GM12865 (cell line): ENCODE measurements around the gene S100A1.
"Not testable (repeated sequence)": the region's sequence is repeated elsewhere in the genome, so short reads cannot be mapped to it uniquely, and the experiment has no call there.

Experiments used
- DNase-seq: peaks from one replicate; pipeline ENCODE4 v3.0.0; 2010; ENCODE audit warnings: low read depth
- H3K4me3 ChIP-seq: 2 replicates; pipeline ENCODE4 v1.5.1; 2011; ENCODE audit warnings: mild to moderate bottlenecking, low read depth, low read length, control low read depth
- TF ChIP-seq, protein P1 (sequence below): IDR thresholded peaks from 2 replicates; pipeline ENCODE4 v1.5.1; 2011; ENCODE audit warnings: low read length, control low read depth, low read depth, inconsistent platforms; ENCODE audit not compliant: insufficient read depth; ENCODE audit errors: missing control alignments

The S100A1 gene

DNA sequence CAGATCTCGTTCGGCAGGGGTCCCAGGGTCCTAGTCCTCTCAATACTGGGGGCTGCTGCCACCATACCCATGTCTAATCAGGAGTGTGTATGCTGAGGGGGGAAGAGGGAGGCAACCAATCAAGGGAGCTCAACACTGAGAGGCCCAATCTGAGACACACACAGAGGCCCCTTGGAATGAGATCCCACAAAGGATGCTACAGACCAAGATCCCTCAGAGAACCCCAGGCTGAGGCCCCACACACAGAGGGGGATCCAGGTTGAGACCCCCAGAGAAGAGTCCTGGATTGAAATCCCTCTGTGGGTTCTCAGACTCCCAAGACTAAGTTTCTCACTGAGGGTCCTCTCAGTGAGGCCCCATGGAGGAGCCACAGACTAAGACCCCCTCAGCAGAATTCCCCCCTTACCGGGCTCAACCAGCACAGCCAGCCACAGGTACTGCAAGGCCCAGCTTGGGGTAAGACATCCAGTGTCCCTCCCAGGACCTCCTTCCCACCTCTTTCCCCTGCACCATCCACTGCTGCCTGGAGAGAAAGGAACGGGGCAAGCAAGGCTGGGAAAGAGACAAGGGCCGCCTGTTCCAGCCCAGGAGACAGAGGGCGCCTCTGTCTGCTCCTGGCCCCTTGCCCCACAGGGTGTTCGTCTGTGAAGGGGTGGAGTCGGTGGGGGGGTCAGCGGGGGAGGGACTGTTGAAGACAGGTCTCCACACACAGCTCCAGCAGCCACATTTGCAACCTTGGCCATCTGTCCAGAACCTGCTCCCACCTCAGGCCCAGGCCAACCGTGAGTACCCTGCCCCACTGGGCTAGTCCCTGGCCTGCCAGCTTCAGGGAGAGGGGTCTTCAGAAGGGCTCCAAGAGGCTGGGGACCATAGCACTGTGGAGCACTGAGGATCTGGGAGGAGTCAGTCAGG is at the start of gene S100A1:
S100A1 (plus strand) TSS at position 720 of the 912 bp plus-strand sequence. CDS start 2,088 bp downstream, outside the sequence.
- DNase-seq = no peak
- no peak within 1 kb of the TSS for H3K4me3 ChIP-seq

DNA sequence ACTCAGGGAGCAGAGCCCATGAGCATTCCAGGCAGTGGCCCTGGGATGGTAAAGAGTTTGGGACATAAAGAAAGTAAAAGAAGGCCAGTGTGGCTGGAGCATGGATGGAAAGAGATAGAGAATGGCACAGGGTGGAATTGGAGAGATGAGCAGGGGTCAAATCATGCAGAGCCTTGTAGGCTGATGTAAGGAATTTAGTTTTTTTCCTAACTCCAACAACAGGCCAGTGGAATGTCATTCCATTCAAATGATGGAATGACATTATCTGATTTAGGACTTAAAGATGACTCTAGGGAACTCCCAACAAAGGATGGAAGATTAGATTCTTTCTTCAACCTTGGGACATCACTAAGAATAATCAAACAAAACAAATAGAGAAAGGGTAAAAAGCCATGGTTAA is 49.7 kb upstream of the S100A1 start:
- TF ChIP-seq, protein P1, sequence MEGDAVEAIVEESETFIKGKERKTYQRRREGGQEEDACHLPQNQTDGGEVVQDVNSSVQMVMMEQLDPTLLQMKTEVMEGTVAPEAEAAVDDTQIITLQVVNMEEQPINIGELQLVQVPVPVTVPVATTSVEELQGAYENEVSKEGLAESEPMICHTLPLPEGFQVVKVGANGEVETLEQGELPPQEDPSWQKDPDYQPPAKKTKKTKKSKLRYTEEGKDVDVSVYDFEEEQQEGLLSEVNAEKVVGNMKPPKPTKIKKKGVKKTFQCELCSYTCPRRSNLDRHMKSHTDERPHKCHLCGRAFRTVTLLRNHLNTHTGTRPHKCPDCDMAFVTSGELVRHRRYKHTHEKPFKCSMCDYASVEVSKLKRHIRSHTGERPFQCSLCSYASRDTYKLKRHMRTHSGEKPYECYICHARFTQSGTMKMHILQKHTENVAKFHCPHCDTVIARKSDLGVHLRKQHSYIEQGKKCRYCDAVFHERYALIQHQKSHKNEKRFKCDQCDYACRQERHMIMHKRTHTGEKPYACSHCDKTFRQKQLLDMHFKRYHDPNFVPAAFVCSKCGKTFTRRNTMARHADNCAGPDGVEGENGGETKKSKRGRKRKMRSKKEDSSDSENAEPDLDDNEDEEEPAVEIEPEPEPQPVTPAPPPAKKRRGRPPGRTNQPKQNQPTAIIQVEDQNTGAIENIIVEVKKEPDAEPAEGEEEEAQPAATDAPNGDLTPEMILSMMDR = no peak
- DNase-seq = no peak
- H3K4me3 ChIP-seq = no peak overlapping the region

More for the DNA sequence above, at the start of gene S100A1:
- TF ChIP-seq, protein P1 = no peak

DNA sequence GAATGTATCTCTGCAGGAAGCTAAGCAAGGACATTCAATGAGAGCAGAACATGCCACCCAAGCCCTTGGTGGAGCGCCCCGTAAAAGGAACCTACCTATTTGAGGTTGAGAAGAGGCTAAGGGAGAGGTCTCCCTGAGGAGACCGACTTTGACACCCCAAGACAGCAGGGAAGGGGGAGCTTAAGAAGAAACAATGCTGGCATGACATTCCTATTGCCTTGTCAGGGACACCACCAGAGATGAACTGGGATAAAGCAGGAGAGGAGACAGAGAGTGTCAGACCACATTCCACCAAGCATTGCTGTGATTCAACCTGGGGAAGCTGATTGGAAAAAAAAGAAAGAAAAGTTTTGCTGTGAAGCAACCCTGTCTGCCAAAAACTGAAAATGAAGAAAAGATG is 49.3 kb upstream of the S100A1 start:
- no peak for DNase-seq
- H3K4me3 ChIP-seq = no peak overlapping the region
- TF ChIP-seq, protein P1 = no peak

DNA sequence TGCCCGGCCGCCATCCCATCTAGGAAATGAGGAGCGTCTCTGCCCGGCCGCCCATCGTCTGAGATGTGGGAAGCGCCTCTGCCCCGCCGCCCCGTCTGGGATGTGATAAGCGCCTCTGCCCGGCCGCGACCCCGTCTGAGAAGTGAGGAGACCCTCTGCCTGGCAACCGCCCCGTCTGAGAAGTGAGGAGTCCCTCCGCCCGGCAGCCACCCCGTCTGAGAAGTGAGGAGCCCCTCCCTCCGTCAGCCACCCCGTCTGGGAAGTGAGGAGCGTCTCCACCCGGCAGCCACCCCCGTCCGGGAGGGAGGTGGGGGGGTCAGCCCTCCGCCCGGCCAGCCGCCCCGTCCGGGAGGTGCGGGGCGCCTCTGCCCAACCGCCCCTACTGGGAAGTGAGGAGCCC is 45.4 kb upstream of the S100A1 start:
- DNase-seq, H3K4me3 ChIP-seq: not testable (repeated sequence)

DNA sequence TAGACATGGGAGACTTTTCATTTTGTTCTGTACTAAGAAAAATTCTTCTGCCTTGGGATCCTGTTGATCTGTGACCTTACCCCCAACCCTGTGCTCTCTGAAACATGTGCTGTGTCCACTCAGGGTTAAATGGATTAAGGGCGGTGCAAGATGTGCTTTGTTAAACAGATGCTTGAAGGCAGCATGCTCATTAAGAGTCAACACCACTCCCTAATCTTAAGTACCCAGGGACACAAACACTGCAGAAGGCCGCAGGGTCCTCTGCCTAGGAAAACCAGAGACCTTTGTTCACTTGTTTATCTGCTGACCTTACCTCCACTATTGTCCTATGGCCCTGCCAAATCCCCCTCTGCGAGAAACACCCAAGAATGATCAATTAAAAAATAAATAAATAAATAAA is 44.7 kb upstream of the S100A1 start:
- H3K4me3 ChIP-seq, DNase-seq: not testable (repeated sequence)

DNA sequence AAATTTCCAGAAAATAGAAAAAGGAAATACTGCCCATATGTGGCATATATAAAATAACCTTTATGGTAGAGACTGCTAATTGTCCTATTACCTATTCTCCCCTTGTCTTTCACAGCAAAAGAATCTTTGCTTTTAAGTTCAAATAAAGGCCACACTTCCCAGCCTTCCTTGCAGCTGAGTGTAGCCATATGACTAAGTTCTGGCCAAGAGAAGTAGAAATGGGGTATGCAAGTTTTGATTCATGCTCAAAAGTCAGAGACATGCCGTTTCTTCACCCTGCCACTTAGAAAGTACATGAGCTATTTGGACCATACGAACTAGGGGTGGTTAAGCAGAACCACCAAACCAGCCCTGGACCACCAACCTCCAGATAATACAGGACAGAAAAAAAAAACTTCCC is 44.3 kb upstream of the S100A1 start:
- H3K4me3 ChIP-seq = no peak overlapping the region
- TF ChIP-seq, protein P1 = no peak
- no peak for DNase-seq

DNA sequence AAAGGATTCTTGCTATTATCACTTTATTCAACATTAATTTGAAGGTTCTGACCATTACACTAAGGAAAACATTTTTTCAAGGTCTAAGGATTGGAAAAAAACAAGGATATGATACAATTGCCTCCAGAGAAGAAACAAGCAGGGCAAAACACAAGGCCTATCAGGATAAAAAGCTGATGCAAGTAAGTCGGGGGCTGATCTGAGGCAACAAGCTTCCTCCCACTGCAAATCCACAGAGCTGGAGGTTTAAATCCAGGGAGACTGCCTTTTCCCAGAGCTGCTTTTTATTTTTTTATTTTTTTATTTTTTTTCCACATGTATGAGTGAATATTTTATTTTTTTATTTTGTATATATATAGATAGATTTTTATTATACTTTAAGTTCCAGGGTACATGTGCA is 43.2 kb upstream of the S100A1 start:
- no peak overlapping the region for H3K4me3 ChIP-seq
- DNase-seq = no peak
- TF ChIP-seq, protein P1 = no peak

DNA sequence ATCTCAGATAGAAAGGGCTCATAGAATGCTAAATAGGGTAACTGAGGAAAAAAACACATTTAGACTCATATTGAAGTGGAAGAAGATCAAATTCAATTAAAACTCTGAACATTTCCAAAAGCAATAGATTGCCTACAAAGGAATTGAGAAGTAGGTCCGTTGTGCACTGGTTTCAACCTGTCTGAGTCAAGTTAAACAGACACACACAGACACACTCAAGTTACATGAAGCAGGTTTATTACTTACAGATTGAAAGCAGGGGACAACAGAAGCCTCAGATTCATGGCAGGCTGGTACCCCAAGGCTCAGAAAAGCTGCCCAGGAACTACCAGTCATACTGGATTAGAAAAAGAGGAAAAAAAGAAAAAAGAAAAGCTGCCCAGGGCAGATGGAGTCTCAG is 41.9 kb upstream of the S100A1 start:
- H3K4me3 ChIP-seq = no peak overlapping the region
- TF ChIP-seq, protein P1 = no peak
- no peak for DNase-seq
